HCT116 (cell line): ENCODE results near the gene THAP10. TPM values are rescaled to one million over a fixed set of nuclear protein-coding genes. Genes with fewer than 3 reads are reported as not detected.

Experiments used
- ATAC-seq: fragments of 200-7000 bp; cut with Tn5 transposase; 2 replicates; pipeline ENCODE4 v1.9.1; 2020; ENCODE audit warnings: mild to moderate bottlenecking, moderate library complexity
- BruUV-seq: library from RNA; stranded (reverse); fragments of 400-500 nt; replicated peaks from 2 replicates; lab custom pipeline; 2021; lab: Mats Ljungman, UMichigan
- CTCF ChIA-PET: fragments of 300-600 bp; sonication (Branson Sonifier 250); formaldehyde crosslinking; loops from one replicate; lab custom pipeline; 2021; ENCODE audit warnings: antibody characterized with exemption; lab: Charles Lee
- POLR2A ChIA-PET: fragments of 300-600, 350-600 bp; sonication (Branson Sonifier 250); formaldehyde crosslinking; loops from one replicate; lab custom pipeline; 2021; ENCODE audit warnings: antibody characterized with exemption; lab: Charles Lee
- RAD21 ChIA-PET, 2 experiments: fragments of 300-600 bp; sonication (Branson Sonifier 250); formaldehyde crosslinking; loops; one replicate each; lab custom pipeline; 2023; ENCODE audit warnings: low total read pairs in 2 of 2; ENCODE audit not compliant: uncharacterized antibody in 2 of 2, unreplicated experiment in 2 of 2, low non-redundant PET in 1 of 2; lab: Charles Lee
- DNase-seq: peaks from one replicate; pipeline ENCODE4 v3.0.0-alpha.2; 2010; ENCODE audit warnings: low read depth, low spot score
- H2AFZ ChIP-seq: fragments of 200-600 bp; shearing (Covaris generic), sonication (generic); 2 replicates; pipeline ENCODE4 v1.6.1; 2017; ENCODE audit warnings: low read depth, mixed run types, mixed read lengths, antibody characterized with exemption, low read length; ENCODE audit not compliant: poor library complexity, severe bottlenecking
- H3K27ac ChIP-seq: 2 replicates; pipeline ENCODE4 v1.5.1; 2012; ENCODE audit warnings: low read depth, low read length
- H3K27me3 ChIP-seq: fragments of 200-600 bp; sonication (generic); 2 replicates; pipeline ENCODE4 v1.6.1; 2016; ENCODE audit warnings: mixed run types, low read length, mixed read lengths; ENCODE audit not compliant: insufficient read depth
- H3K36me3 ChIP-seq, 2 experiments: fragments of 200-500 bp in 1 of 2; fragments of 200-600 bp in 1 of 2; sonication (Bioruptor generic) in 1 of 2; sonication (generic) in 1 of 2; 2 replicates each; pipeline versions ENCODE4 v1.5.1 to v1.6.1; 2014 to 2016; ENCODE audit warnings: low read length in 2 of 2, inconsistent platforms in 1 of 2, mixed read lengths in 1 of 2, mixed run types in 1 of 2; ENCODE audit not compliant: insufficient read depth in 2 of 2, control insufficient read depth in 1 of 2
- H3K4me1 ChIP-seq, 2 experiments: fragments of 200-600 bp in 1 of 2; sonication (generic) in 1 of 2; 2 replicates each; pipeline versions ENCODE4 v1.5.1 to v1.6.1; 2012 to 2017; ENCODE audit warnings: low read length in 2 of 2, inconsistent platforms in 1 of 2, mild to moderate bottlenecking in 1 of 2, mixed read lengths in 1 of 2, mixed run types in 1 of 2, moderate library complexity in 1 of 2; ENCODE audit not compliant: insufficient read depth in 2 of 2, control insufficient read depth in 1 of 2
- H3K4me2 ChIP-seq: fragments of 200-600 bp; sonication (generic); 2 replicates; pipeline ENCODE4 v1.6.1; 2017; ENCODE audit warnings: mixed run types, low read length, mixed read lengths
- H3K4me3 ChIP-seq, 2 experiments: fragments of 200-600 bp in 1 of 2; sonication (generic) in 1 of 2; replicated peaks in 1 of 2; 2 replicates each; pipeline ENCODE4 v1.5.1; 2011 to 2016; ENCODE audit warnings: low read length in 2 of 2, control low read depth in 1 of 2, low read depth in 1 of 2, mild to moderate bottlenecking in 1 of 2, mixed read lengths in 1 of 2, mixed run types in 1 of 2
- H3K79me2 ChIP-seq: fragments of 200-600 bp; sonication (generic); 2 replicates; pipeline ENCODE4 v1.6.1; 2017; ENCODE audit warnings: mild to moderate bottlenecking, mixed run types, low read length, moderate library complexity, mixed read lengths; ENCODE audit not compliant: insufficient read depth
- H3K9ac ChIP-seq: fragments of 200-600 bp; sonication (generic); 2 replicates; pipeline ENCODE4 v1.6.1; 2016; ENCODE audit warnings: low read length, mixed read lengths
- H3K9me2 ChIP-seq: fragments of 200-600 bp; sonication (generic), shearing (Covaris generic); 2 replicates; pipeline ENCODE4 v1.6.1; 2017; ENCODE audit warnings: mixed run types, mild to moderate bottlenecking, moderate library complexity; ENCODE audit not compliant: insufficient read depth
- H3K9me3 ChIP-seq, 2 experiments: fragments of 200-500 bp in 1 of 2; fragments of 200-600 bp in 1 of 2; sonication (Bioruptor generic) in 1 of 2; sonication (generic) in 1 of 2; 2 replicates each; pipeline ENCODE4 v1.6.1; 2014 to 2017; ENCODE audit warnings: low read length in 2 of 2, mixed read lengths in 2 of 2, inconsistent platforms in 1 of 2, low read depth in 1 of 2, mild to moderate bottlenecking in 1 of 2, mixed run types in 1 of 2, moderate library complexity in 1 of 2; ENCODE audit not compliant: control insufficient read depth in 1 of 2, insufficient read depth in 1 of 2
- H4K20me1 ChIP-seq: fragments of 200-600 bp; sonication (generic), shearing (Covaris generic); 2 replicates; pipeline ENCODE4 v1.6.1; 2017; ENCODE audit warnings: mixed run types, mild to moderate bottlenecking, moderate library complexity; ENCODE audit not compliant: insufficient read depth
- CBX3 ChIP-seq: IDR thresholded peaks from 2 replicates; pipeline ENCODE4 v1.6.1; 2012; ENCODE audit warnings: low read depth
- CEBPB ChIP-seq: IDR thresholded peaks from 2 replicates; pipeline ENCODE4 v1.6.1; 2012; ENCODE audit warnings: low read depth
- EGR1 ChIP-seq: IDR thresholded peaks from 2 replicates; pipeline ENCODE4 v1.6.1; 2012; ENCODE audit warnings: low read depth
- ELF1 ChIP-seq: IDR thresholded peaks from 2 replicates; pipeline ENCODE4 v1.6.1; 2012; ENCODE audit warnings: low read depth, borderline replicate concordance
- EZH2 ChIP-seq: fragments of 200-600 bp; sonication (generic); IDR thresholded peaks from 2 replicates; pipeline ENCODE4 v1.6.1; 2017; ENCODE audit warnings: antibody characterized with exemption, mixed run types
- FOSL1 ChIP-seq: IDR thresholded peaks from 2 replicates; pipeline ENCODE4 v1.6.1; 2012; ENCODE audit warnings: low read depth
- JUND ChIP-seq: IDR thresholded peaks from 2 replicates; pipeline ENCODE4 v1.6.1; 2012
- MAX ChIP-seq: IDR thresholded peaks from 2 replicates; pipeline ENCODE4 v1.6.1; 2012
- POLR2A ChIP-seq: IDR thresholded peaks from 2 replicates; pipeline ENCODE4 v1.7.0; 2011; ENCODE audit warnings: borderline replicate concordance; ENCODE audit not compliant: insufficient read depth, insufficient read length; ENCODE audit errors: extremely low read depth
- RAD21 ChIP-seq: IDR thresholded peaks from 2 replicates; pipeline ENCODE4 v1.6.1; 2012; ENCODE audit warnings: low read depth, mild to moderate bottlenecking
- SIN3A ChIP-seq: IDR thresholded peaks from 2 replicates; pipeline ENCODE4 v1.6.1; 2012; ENCODE audit warnings: low read depth
- SP1 ChIP-seq: IDR thresholded peaks from 2 replicates; pipeline ENCODE4 v1.6.1; 2012; ENCODE audit warnings: low read depth
- SRF ChIP-seq: IDR thresholded peaks from 2 replicates; pipeline ENCODE4 v1.6.1; 2012; ENCODE audit warnings: low read depth
- TCF7L2 ChIP-seq: IDR thresholded peaks from 2 replicates; pipeline ENCODE4 v1.7.0; 2011; ENCODE audit warnings: borderline replicate concordance, inconsistent platforms; ENCODE audit not compliant: insufficient read depth, insufficient read length; ENCODE audit errors: extremely low read depth
- YY1 ChIP-seq: IDR thresholded peaks from 2 replicates; pipeline ENCODE4 v1.6.1; 2011; ENCODE audit warnings: low read length, low read depth, moderate library complexity, mild to moderate bottlenecking; ENCODE audit not compliant: insufficient replicate concordance; ENCODE audit errors: extremely low read depth
- ZNF274 ChIP-seq: fragments of 200-500 bp; sonication (Bioruptor generic); IDR thresholded peaks from 2 replicates; pipeline ENCODE4 v1.6.1; 2014; ENCODE audit warnings: mild to moderate bottlenecking, low read depth, low read length, inconsistent platforms
- intact Hi-C: fragments of 100-400 bp; cut with micrococcal nuclease; formaldehyde crosslinking; loops from 2 replicates; pipeline ENCODE4 v1.10.0; 2022
- total RNA-seq: library from RNA; stranded (reverse); gene quantifications from one replicate; pipeline ENCODE4 v1.2.1, GENCODE V29; 2021; ENCODE audit not compliant: unreplicated experiment
- TF ChIP-seq, protein P1 (sequence below): IDR thresholded peaks from 2 replicates; pipeline ENCODE4 v1.6.1; 2012
- TF ChIP-seq, protein P2 (sequence below): IDR thresholded peaks from 2 replicates; pipeline ENCODE4 v1.6.1; 2012; ENCODE audit warnings: low read depth
- TF ChIP-seq, protein P3 (sequence below), 3 experiments: fragments of 200-600 bp in 1 of 3; sonication (generic) in 1 of 3; IDR thresholded peaks in 2 of 3; conservative IDR thresholded peaks in 1 of 3; 2 replicates each; pipeline ENCODE4 v1.5.1; 2012 to 2017; ENCODE audit warnings: low read depth in 2 of 3, low read length in 2 of 3, antibody characterized with exemption in 1 of 3, borderline replicate concordance in 1 of 3, control low read depth in 1 of 3, mild to moderate bottlenecking in 1 of 3, mixed read lengths in 1 of 3, mixed run types in 1 of 3, moderate library complexity in 1 of 3; ENCODE audit not compliant: insufficient read depth in 1 of 3

THAP10 gene
- total RNA-seq, 1 experiment from 2014 or later = 2.8 TPM

DNA sequence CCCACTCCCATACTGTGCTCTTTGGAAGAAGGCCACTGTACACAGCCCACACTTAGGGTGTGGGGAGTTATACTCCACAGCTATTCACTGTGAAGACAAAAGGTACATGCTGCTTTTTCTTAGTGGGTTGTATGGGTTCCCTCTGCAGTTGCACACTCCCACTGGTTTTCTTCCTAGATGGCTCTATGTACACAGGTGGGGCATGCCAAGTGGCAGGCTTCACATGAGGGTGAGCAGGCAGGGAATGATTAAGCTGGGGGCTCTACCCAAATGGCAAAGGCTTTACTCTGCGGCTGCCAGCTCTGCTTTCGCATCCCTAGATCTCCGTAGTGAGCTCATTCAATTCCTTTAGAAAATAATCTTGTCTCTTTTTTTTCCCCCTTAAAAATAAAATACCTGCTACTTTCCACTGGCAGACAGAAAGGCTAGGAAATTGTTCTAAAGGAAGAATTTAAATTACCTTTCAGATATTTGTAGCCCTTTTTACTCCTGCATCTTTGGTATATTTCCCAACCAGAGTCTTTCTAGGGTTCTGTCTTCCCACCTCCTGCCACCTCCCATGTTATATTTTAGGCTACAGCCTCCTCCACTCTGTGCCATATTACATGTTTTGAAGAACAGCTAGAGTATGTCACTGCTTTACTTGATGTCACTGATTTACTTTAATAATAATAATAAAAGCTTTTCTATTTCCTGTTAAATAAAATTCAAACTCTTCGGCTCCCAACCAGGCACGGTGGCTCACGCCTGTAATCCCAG, 46.5 kb downstream of the THAP10 start:
- Histone ChIP-seq H4K20me1 (no peaks in the 10 kb centered on the region), H3K9ac (no peak overlapping the region), H2AFZ (no peak overlapping the region), H3K4me1 (no peaks in the 10 kb centered on the region), H3K79me2 (no peaks in the 10 kb centered on the region), H3K9me2 (no peaks in the 10 kb centered on the region), H3K27ac (no peak overlapping the region), H3K4me3 (no peak overlapping the region), H3K36me3 (0 out of 4 replicates have a peak, but pooled peaks cover 0 to under 1% of the 10 kb centered on the region in 2 experiments), H3K27me3 (no peaks in the 10 kb centered on the region), H3K4me2 (no peak overlapping the region), H3K9me3 (no peaks in the 10 kb centered on the region)
- ChIA-PET CTCF (interaction anchor here (1.0 to 1.2 kb wide), 2 partner anchors 9 to 22 kb away, joined by 3 to 4 read pairs; no protein-coding TSS in a partner anchor), POLR2A (interaction anchor here (1.1 kb wide), 1 partner anchor 12 kb away, joined by 3 read pairs; no protein-coding TSS in a partner anchor), RAD21 (no interaction called here)
- intact Hi-C loops = no loop called here
- TF ChIP-seq FOSL1 (no peak), TCF7L2 (no peak), CBX3 (no peak), ELF1 (no peak), SIN3A (no peak), RAD21 (no peak), SRF (no peak), CEBPB (no peak), EZH2 (no peak), SP1 (no peak), YY1 (no peak), EGR1 (no peak), POLR2A (no peak), ZNF274 (no peak), JUND (no peak), MAX (no peak)
- TF ChIP-seq, protein P1, sequence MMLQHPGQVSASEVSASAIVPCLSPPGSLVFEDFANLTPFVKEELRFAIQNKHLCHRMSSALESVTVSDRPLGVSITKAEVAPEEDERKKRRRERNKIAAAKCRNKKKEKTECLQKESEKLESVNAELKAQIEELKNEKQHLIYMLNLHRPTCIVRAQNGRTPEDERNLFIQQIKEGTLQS = no peak
- TF ChIP-seq, protein P2, sequence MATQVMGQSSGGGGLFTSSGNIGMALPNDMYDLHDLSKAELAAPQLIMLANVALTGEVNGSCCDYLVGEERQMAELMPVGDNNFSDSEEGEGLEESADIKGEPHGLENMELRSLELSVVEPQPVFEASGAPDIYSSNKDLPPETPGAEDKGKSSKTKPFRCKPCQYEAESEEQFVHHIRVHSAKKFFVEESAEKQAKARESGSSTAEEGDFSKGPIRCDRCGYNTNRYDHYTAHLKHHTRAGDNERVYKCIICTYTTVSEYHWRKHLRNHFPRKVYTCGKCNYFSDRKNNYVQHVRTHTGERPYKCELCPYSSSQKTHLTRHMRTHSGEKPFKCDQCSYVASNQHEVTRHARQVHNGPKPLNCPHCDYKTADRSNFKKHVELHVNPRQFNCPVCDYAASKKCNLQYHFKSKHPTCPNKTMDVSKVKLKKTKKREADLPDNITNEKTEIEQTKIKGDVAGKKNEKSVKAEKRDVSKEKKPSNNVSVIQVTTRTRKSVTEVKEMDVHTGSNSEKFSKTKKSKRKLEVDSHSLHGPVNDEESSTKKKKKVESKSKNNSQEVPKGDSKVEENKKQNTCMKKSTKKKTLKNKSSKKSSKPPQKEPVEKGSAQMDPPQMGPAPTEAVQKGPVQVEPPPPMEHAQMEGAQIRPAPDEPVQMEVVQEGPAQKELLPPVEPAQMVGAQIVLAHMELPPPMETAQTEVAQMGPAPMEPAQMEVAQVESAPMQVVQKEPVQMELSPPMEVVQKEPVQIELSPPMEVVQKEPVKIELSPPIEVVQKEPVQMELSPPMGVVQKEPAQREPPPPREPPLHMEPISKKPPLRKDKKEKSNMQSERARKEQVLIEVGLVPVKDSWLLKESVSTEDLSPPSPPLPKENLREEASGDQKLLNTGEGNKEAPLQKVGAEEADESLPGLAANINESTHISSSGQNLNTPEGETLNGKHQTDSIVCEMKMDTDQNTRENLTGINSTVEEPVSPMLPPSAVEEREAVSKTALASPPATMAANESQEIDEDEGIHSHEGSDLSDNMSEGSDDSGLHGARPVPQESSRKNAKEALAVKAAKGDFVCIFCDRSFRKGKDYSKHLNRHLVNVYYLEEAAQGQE = no peak
- TF ChIP-seq, protein P3, sequence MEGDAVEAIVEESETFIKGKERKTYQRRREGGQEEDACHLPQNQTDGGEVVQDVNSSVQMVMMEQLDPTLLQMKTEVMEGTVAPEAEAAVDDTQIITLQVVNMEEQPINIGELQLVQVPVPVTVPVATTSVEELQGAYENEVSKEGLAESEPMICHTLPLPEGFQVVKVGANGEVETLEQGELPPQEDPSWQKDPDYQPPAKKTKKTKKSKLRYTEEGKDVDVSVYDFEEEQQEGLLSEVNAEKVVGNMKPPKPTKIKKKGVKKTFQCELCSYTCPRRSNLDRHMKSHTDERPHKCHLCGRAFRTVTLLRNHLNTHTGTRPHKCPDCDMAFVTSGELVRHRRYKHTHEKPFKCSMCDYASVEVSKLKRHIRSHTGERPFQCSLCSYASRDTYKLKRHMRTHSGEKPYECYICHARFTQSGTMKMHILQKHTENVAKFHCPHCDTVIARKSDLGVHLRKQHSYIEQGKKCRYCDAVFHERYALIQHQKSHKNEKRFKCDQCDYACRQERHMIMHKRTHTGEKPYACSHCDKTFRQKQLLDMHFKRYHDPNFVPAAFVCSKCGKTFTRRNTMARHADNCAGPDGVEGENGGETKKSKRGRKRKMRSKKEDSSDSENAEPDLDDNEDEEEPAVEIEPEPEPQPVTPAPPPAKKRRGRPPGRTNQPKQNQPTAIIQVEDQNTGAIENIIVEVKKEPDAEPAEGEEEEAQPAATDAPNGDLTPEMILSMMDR (IDR thresholded peaks at IDR 0.05 in 2 of 3, conservative IDR thresholded peaks at IDR 0.05 in 1 of 3; ENCODE audit: borderline replicate concordance in 1 of 3, insufficient read depth in 1 of 3, low read depth in 2 of 3, low read length in 2 of 3) = no peak
- no peak for ATAC-seq
- DNase-seq = no peak
- BruUV-seq = no TSS peak
